Inferior parietal cortex (tissue), 1 donor: ENCODE results near the gene LRRC4C.

Source experiments
- DNase-seq: peaks from one replicate; pipeline ENCODE4 v3.0.0-alpha.2; 2016; ENCODE audit errors: extremely low spot score

LRRC4C gene

GRCh38 chr11:41119484-41119883 lies 340.0 kb downstream of the LRRC4C start:
- DNase-seq, result no peak

DNA sequence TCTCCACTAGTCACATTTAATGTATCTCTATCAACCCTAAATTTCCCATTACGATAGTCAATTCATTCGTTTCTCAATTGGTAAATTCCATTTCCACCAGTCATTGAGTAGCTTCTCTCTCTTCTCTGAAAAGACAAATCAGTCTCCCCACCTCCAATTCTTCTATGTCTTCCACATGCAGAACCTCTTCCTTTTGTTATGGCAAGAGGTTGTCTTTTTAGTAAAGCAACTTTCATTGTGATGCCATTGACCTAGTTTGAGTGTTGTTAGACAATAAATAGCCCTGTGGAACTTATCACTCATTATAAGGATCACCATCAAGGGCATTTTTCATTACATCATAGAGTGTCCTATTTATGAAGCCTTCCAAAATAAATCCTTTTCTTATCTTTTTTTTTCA lies 340.9 kb downstream of the LRRC4C start:
- DNase-seq, result no peak

DNA sequence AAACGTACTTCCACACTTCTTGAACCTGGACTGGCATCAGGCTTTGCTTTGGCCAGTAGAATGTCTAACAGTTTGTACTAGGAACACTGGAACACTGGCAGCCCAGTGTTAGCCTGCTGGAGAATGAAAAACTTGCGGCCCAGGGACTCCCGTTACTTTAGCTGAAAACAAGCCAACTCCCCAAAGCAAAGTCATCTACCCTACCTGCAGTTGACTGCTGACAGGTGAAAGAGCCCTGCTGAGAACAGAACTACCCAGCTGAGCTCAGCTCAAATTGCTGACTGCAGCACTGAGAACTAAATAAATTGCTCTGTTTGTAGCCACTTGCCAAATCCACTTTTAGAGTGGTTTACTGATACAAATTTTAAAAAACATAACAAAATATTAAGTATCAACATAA lies 342.5 kb downstream of the LRRC4C start:
- no peak for DNase-seq

DNA sequence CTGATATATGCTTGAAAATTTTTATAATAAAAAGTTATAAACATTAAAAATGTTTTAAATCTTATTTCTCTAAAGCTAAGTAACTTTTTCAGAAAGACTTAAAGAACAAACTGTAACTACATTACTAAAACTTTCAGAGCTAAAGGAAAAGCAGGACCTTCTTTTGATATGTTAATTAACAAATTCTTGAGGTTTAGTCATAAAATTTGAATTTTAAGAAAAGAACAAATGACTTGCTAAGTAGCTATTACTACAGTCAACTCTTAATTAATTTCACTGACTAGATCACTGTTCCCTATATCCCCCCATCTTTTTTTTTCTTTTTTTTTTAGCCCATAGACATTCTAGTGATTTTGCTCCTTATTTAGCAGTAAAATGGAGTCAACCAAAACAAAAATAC lies 344.4 kb downstream of the LRRC4C start:
- DNase-seq, result no peak

- no peak for DNase-seq
Observed at GRCh38 chr11:41113160-41113559, 346.3 kb downstream of the LRRC4C start.

DNA sequence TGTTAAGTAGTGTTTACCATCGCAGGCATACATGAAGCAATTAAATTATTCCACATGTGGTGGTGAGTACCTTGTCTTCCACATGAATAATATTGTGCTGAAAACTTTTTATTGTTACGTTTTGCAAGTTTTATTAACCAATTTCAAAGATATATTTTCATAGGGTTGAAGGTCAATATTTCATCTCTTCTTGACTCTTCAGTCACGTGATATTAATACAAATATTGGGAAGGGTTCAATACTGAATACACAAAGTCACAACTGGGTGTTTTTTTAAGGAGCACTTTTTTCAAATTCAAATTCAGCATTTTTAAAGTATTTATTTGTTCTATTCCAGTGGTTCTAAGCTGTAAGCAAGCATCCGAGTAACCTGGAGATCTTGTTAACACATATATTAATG lies 348.9 kb downstream of the LRRC4C start:
- no peak for DNase-seq

DNA sequence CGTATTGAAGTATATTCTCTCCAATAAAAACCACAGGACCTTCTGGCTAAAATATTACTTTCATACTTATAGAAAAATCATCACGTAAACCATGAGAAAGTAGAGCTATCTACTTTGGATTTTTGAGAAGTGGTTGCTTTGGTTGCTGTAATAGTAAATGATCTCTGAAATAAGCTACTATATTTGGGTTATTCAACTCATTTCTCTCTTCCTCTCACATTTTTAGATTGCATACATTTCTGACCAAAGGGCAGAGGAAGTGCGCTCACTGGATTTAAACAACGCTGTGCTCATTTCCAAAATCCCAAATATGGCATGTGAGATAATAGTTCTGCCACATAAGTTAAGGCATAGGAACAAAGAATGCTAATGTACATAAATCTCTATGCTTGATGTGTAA lies 357.0 kb downstream of the LRRC4C start:
- DNase-seq, result no peak

DNA sequence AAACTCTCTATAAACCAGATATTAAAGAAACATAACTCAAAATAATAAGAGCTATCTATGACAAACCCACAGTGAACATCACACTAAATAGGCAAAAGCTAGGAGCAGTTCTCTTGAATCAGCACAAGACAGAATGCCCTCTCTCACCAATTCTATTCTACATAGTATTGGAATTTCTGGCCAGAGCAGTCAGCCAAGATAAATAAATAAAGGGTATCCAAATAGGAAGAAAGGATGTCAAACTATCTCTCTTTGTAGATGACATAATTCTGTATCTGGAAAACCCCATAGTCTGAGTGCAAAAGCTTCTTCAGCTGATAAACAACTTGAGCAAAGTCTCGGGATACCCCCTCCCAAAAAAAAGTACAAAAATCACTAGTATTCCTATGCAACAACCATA lies 359.8 kb downstream of the LRRC4C start:
- no peak for DNase-seq

GRCh38 chr11:41085123-41085522 lies 374.3 kb downstream of the LRRC4C start:
- no peak for DNase-seq

GRCh38 chr11:41081756-41082285 lies 377.6 kb downstream of the LRRC4C start:
- DNase-seq, result no peak

DNA sequence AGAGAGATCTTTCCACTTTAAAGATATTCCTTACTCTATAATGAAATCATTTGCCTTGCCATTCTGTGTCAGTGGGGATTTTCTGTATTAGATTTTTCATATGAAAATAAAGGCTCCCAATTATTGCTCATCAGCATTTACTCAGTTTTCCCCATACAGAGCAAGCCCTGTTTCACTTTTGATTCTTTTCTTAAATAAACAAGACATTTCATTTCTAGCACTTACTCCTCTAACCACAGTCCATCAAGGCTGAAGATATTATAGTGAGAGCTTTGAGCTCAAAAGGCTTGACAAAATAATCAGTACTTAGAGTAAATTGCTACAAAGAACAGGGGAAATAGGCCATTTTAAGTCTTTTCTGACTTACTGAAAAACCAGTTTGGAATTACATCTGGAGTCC lies 385.1 kb downstream of the LRRC4C start:
- no peak for DNase-seq

- no peak for DNase-seq
Observed at GRCh38 chr11:41065432-41065831, 394.0 kb downstream of the LRRC4C start.

DNA sequence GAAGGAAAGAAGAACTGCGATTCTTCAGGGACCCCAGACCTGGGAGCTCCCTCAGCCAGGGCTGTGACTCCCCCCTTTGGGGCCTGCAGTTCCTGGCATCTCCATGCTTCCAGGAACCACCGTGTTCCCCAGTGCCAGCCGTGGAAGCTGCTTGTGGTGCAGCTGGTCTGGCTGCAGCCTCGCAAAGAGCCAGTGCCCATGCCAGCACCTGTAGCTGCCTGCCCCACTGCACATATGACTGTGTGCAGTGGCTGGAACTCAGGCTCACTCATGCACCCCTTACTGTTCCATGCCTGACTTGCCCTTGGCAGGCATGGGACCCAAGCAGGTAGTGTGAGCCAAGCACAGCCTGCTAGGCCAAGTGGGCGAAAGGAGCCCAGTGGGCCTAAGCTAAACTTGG lies 401.3 kb downstream of the LRRC4C start:
- no peak for DNase-seq

DNA sequence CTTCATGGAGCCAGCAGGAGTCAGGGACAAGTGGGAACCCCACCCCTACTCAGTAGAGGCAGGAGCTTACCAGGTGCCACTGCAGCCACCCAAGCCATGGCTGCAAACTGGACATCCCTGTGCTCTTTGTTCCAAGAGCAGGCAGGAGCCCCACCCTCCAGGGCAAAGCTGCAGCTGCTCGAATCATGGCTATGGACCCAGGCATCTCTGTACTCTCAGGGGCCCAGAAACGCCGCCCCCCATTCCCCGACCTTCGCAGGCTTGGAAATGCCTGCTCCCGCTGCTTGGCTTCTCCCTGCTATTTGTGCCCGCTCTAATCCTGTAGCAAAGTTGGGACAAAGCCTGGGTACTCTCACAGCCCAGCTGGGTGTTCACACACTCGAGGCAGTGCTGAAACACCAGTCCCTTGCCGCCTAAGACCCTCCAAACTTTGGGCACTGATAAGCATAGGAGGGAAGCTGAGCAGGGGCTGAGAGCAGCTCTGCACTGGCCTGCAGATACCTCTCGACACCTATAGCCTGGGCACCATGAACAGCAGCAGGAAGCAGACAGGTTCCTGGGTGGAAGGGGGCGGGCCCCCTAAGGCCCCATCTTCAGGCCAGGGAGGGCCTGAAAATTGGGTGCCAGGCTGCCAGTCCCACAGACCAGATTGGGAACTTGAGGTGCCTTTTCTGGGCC lies 402.4 kb downstream of the LRRC4C start:
- DNase-seq, result no peak

DNA sequence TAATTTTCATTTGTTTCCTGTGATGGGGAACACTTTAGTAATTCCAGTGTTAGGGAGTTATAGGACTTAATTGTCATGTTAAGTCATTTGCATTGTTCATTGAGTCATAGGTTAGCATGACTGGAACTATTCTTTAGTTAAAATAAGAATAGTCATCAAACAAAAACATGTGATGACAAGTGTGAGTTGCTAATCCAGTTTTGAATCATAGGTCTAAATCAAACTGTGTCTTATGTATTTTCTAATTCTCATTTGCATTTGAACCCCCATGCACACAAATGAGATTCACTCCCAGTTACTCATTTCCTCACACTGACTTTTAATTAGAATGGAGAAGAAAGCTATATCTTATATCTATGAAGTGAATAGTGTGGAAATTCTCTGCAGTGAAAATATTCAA lies 405.6 kb downstream of the LRRC4C start:
- no peak for DNase-seq

DNA sequence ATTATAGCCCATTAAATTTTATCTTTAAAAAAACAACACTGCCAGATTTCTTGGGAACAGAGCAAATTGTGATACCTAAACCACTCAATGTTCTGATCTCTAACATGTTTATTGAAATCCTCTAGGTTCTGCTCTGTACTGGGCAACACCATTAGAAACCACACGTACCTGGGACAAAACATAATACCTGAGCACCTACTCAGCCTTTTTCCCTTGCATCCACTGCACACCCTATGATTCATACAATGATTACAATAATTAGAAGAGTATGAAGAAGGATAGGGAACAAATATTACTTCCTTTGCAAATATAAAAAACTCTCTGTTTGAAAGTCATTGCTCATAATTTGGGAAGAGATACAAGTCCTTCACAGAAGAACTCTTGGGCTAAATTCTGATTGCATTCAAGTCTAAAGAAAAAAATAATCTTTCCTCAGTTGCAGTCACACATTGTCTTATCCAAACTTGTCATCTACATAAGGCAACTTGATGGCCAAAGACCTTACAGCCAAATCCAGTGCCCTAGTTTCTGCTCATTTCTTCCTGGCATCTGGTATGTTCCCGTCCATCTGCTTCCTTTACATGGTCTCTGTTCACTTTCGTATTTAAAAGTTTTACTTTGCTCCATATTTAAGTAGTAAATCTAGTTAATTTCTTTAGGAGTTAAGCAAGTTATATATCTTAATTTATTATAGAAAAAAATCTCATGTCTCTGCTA lies 407.4 kb downstream of the LRRC4C start:
- DNase-seq, result no peak

DNA sequence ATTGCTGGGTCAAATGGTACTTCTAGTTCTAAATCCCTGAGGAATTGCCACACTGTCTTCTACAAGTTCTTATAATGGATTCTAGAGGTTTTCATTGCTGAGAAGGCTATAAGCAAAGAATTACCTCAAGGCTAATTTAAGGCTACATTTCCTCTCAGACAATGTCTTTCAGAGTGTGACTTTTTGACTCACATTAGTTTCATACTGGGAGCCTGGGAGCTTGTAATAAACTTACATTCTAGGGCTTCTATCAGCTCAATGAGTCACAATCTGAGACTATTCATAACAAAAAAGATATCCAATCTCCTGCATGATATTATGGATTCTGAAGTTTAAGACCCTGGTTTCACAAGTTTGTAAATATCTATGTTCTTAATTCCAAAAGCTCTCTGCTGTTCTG lies 408.7 kb downstream of the LRRC4C start:
- DNase-seq, result no peak

DNA sequence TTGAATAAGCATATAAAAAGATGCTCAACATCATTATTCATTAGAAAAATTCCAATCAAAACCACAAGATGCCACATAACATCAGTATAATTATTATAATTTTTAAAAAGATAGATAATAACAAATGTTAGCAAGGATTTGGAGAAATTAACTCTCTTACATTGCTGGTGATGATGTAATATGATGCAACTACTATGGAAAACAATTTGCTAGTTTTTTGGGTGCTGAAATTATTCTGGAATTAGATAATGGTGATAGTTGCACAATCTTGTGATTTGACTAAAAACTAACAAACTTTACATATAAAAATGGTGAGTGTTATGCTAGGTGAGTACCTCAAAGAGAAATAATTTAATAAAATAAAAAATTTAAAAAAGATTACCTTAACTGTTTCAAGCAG lies 412.2 kb downstream of the LRRC4C start:
- DNase-seq, result no peak

- DNase-seq, result no peak
Observed at GRCh38 chr11:41045266-41045665, 414.2 kb downstream of the LRRC4C start.

GRCh38 chr11:41044747-41045146 lies 414.7 kb downstream of the LRRC4C start:
- DNase-seq, result no peak

DNA sequence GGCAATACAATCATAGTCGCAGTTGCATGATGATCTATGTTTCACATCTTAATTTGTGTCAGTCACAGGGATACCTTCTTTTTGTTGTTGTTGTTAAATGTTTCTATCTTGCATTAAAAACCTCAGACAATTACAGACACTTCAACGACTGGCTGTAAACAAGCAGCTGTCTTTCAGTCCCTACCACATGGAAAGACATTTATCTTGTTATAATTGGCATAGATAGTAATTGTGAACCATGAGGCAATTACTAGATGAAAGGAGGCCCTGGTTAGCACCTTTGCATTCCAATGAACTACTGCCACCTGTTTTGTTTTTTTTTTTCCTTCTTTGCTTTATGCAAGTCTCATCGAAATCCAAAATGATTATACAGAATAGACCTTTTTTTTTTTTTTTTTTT lies 416.8 kb downstream of the LRRC4C start:
- no peak for DNase-seq

- no peak for DNase-seq
Observed at GRCh38 chr11:41040474-41040873, 419.0 kb downstream of the LRRC4C start.

DNA sequence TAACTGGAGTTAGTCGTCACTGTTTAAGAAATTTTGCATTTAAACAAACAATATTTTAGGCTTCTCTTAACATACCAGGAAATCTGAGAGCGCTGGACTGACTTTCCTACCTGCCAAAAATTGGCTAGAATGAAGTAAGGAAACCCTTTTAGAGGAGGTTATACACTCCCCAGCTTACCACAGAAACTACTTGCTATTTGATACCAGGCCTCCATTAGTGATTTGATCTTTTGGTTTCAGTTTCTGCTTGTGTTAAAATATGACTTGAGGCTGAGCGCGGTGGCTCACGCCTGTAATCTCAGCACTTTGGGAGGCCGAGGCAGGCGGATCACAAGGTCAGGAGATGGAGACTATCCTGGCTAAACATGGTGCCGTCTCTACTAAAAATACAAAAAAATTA lies 419.9 kb downstream of the LRRC4C start:
- no peak for DNase-seq
